GM18867 (cell line): ENCODE results near the gene SIGLEC9.

ENCODE experiments used
- ATAC-seq: cut with Tn5 transposase; IDR thresholded peaks from one replicate; pipeline ENCODE4 v1.9.1; 2021; ENCODE audit warnings: mild to moderate bottlenecking, moderate library complexity; ENCODE audit not compliant: unreplicated experiment

SIGLEC9 gene

GRCh38 chr19:51124729-51125128 lies at the start of gene SIGLEC9:
Gene SIGLEC9, plus strand, starts transcription at chr19:51124906. Its CDS starts 69 bp downstream, at chr19:51124975.
- no peak for ATAC-seq

GRCh38 chr19:51075998-51076397 lies 48.7 kb upstream of the SIGLEC9 start:
- ATAC-seq: no peak

- no peak for ATAC-seq
Observed at GRCh38 chr19:51076631-51077213, 48.0 kb upstream of the SIGLEC9 start.

- no peak for ATAC-seq
Observed at GRCh38 chr19:51078104-51078503, 46.6 kb upstream of the SIGLEC9 start.

- no peak for ATAC-seq
Observed at GRCh38 chr19:51078731-51079130, 46.0 kb upstream of the SIGLEC9 start.

GRCh38 chr19:51079481-51080110 lies 45.1 kb upstream of the SIGLEC9 start:
- ATAC-seq: no peak

- ATAC-seq: no peak
Observed at GRCh38 chr19:51081476-51081875, 43.2 kb upstream of the SIGLEC9 start.

GRCh38 chr19:51082611-51083010 lies 42.1 kb upstream of the SIGLEC9 start, which contains the start of gene KLK14:
Gene KLK14, minus strand, starts transcription at chr19:51082887. Its CDS starts 273 bp downstream, at chr19:51082614.
- no peak for ATAC-seq

- no peak for ATAC-seq
Observed at GRCh38 chr19:51083181-51083580, 41.5 kb upstream of the SIGLEC9 start.

GRCh38 chr19:51083783-51084182 lies 40.9 kb upstream of the SIGLEC9 start:
- no peak for ATAC-seq

- no peak for ATAC-seq
Observed at GRCh38 chr19:51084505-51084904, 40.2 kb upstream of the SIGLEC9 start.

- ATAC-seq: no peak
Observed at GRCh38 chr19:51086153-51086850, 38.4 kb upstream of the SIGLEC9 start.

- no peak for ATAC-seq
Observed at GRCh38 chr19:51089786-51090185, 34.9 kb upstream of the SIGLEC9 start.

- ATAC-seq: no peak
Observed at GRCh38 chr19:51090471-51090870, 34.2 kb upstream of the SIGLEC9 start.

- no peak for ATAC-seq
Observed at GRCh38 chr19:51091126-51091525, 33.6 kb upstream of the SIGLEC9 start.

GRCh38 chr19:51091895-51092873 lies 32.5 kb upstream of the SIGLEC9 start:
- no peak for ATAC-seq

- no peak for ATAC-seq
Observed at GRCh38 chr19:51093101-51093500, 31.6 kb upstream of the SIGLEC9 start.

GRCh38 chr19:51093510-51094345 lies 31.0 kb upstream of the SIGLEC9 start:
- no peak for ATAC-seq

GRCh38 chr19:51094696-51095279 lies 29.9 kb upstream of the SIGLEC9 start:
- ATAC-seq: no peak
